GM18870 (cell line): ENCODE data around the gene STAU1.
"Not testable (repeated sequence)": the region's sequence is repeated elsewhere in the genome, so short reads cannot be mapped to it uniquely, and the experiment has no call there.

ENCODE experiments used
- ATAC-seq: cut with Tn5 transposase; IDR thresholded peaks from one replicate; pipeline ENCODE4 v1.9.1; 2021; ENCODE audit warnings: moderate library complexity; ENCODE audit not compliant: unreplicated experiment

The STAU1 gene

DNA sequence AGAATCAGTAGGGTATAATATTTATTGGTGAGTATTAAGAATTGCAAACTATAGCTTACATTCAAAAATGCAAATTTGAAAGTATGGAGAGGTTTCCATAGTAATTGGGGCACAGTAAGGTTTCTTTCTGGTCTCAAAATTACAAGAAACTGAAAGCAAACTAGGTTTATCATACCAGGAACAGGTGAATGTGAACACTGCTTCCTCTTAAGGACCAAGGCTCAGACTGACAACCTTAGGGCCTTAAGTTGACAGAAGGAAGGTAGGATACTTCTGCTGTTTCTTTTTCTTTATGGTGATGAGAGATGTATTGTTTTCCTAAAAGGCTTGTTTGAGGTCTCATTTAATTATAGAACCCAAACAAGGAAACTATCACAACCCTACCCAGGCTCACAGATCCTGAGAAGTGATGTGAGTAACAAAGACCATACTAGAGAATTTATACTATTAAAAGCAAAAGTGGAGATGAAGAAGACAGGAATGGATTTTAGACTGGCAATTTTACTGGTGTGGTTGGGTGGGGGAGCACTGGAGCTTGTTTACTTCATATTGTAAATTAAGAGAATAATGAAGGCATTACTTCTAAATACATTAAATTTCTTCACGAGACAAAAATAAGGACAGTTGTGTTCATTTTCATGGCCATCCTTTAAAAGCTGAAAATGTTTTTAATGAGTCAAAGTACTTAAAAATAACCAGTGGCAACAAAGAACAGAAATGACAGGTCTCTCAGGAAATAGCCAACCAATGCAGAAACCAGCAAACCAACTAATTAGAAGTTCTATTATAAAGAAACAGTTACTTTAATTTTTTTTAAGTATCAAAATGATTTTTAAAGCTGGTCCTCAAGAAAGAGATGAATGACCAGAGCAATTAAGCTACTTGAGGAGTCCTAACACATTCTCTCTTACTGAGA lies 21.3 kb downstream of the STAU1 start:
- no peak for ATAC-seq

DNA sequence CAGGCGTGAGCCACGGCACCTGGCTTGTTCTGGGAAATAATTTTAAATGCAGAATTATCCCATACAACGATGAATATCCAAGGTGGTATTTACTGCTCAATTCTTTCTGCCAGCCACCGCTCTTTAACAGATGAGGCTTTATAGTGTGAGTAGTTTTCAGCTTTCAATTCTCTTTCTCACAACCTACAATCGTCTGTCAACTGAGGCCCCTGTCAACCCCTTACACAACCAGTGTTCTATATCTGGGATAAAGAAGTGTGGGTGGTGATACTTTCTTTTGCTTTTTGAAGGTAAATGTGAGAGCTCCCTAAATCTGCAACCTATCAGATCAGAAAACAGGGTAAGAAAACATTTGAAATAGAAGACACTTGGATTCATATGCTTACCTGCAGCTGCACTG lies 22.5 kb downstream of the STAU1 start:
- ATAC-seq = no peak

GRCh38 chr20:49163696-49164095 lies 24.4 kb downstream of the STAU1 start:
- ATAC-seq = no peak

- no peak for ATAC-seq
These were observed 26.5 kb downstream of the STAU1 start for GRCh38 chr20:49161428-49162152.

GRCh38 chr20:49160057-49160929 lies 27.8 kb downstream of the STAU1 start:
- no peak for ATAC-seq

DNA sequence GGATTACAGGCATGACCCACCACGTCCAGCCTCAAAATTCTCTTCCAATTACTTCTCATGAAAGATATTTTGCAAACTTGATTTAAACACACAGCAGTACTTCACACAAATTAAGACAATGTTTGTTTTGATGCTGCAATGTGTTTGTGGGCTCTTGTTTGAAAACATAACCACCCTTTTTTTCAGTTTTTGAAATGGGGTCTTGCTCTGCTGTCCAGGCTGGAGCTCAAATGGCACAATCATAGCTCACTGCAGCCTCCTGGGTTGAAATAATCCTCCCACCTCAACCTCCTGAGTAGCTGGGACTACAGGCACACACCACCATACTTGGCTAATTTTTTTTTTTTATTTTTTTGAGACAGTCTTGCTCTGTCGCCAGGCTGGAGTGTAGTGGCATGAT lies 31.0 kb downstream of the STAU1 start:
- ATAC-seq = no peak

DNA sequence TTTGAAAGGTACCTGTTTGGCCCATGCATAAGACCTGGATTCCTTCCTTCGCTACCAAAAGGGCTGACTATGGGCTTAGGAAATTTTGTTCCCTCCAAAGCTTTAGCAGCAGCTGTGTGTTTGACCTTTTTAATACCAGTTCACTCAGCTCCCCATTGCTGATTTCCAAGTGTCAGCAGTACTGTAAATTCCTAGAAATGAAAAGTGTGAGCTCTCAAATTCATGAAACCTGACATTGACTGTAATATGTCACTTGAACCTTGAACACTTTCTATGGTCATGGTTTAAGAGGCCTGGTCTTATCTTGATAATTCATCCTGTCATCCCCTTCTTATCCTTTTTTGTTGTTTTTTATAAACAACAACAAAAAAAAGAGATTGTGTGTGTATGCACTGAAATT lies 31.7 kb downstream of the STAU1 start:
- ATAC-seq = no peak

GRCh38 chr20:49151436-49151835 lies 36.7 kb downstream of the STAU1 start:
- no peak for ATAC-seq

- no peak for ATAC-seq
These were observed 38.7 kb downstream of the STAU1 start for GRCh38 chr20:49149281-49150045.

GRCh38 chr20:49148601-49149000 lies 39.5 kb downstream of the STAU1 start:
- ATAC-seq = no peak

DNA sequence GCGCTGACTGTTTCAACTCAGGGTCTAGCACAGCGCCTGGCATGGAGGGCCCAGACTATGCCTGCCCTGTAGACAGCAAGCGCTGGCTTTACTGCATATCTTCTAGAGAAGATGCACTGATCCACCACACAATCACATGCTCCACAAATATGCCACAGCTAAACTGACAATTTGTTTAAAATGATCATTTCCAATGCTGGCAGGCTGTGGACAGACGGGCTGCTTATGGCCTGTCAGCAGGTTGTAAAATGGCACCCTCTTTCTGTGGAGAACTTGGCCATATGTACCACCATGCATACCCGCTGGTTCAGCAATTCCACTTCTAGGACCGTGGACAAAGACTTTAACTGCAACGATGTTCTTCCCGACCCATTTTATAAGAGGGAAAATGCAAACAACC lies 40.8 kb downstream of the STAU1 start:
- no peak for ATAC-seq

- ATAC-seq = no peak
These were observed 41.5 kb downstream of the STAU1 start for GRCh38 chr20:49146442-49147225.

GRCh38 chr20:49140834-49141233 lies 47.3 kb downstream of the STAU1 start:
- no peak for ATAC-seq

GRCh38 chr20:49140411-49140810 lies 47.7 kb downstream of the STAU1 start:
- no peak for ATAC-seq

DNA sequence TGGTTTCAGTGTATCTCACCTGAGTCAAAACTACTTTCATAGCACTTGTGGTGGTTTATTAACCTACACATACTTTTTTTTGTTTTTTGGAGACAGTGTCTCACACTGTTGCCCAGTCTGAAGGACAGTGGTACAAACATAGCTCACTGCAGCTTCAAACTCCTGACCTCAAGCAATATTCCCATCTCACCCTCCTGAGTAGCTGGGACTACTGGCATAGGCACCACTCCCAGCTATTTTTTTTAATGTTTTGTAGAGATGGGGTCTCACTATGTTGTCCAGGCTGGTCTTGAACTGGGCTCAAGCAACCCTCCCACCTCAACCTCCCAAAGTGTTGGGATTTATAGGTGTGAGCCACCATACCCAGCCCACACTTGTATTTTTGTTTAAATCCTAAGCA lies 49.7 kb downstream of the STAU1 start:
- ATAC-seq = no peak

DNA sequence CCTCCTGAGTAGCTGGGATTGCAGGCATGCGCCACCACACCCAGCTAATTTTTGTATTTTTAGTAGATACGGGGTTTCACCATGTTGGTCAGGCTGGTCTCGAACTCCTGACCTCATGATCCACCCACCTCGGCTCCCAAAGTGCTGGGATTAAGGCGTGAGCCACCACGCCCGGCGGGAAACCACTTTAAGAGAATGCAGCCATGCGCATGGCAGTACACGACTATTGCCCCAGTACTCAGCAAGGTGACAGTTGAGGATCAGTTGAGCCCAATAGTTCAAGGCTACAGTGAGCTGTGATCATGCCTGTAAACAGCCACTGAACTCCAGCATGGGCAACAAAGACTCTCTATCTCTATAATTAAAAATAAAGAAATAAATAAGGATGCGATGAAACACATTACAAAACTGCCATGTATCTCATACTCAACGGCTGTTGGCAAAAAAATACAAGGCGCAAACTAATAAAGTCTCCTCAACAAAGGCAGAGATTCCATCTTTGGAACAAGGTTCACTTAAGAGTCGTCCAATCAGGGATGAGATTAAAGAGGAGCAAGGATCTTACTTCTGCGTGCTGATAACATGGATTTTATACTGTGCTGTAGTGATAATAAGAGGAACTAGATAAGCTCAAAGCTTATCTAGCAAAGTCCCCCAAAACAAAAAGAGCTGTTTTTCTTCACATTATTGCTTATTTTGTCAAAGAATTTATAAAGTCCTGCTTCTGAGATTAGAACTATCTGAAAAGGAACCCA lies 51.1 kb downstream of the STAU1 start:
- ATAC-seq = no peak

- not testable (repeated sequence) for ATAC-seq
These were observed 53.3 kb downstream of the STAU1 start for GRCh38 chr20:49134797-49135196.

- no peak for ATAC-seq
These were observed 54.6 kb downstream of the STAU1 start for GRCh38 chr20:49133571-49133970.

- ATAC-seq = no peak
These were observed 55.1 kb downstream of the STAU1 start for GRCh38 chr20:49132995-49133478.
